ENCODE results near the gene PHF14. TPM values are rescaled to one million over a fixed set of nuclear protein-coding genes. Genes with fewer than 3 reads are reported as not detected.

Gene PHF14
- polyA plus RNA-seq, 3 donors: 4.8 to 7.4 (median 5.4) TPM

GRCh38 chr7:11128498-11128897, 154.8 kb downstream of the PHF14 start:
- Mint-ChIP-seq H3K27me3 (ENCODE audit: low read depth in 3 of 3) (no peaks in the 10 kb centered on the region), H3K9me3 (no peaks in the 10 kb centered on the region), H3K27ac (no peak overlapping the region), H3K4me3 (no peak overlapping the region), H3K36me3 (peaks cover 7 to 8% of the 10 kb centered on the region in 2 donors), H3K4me1 (peaks cover 2% of the 10 kb centered on the region)
- Histone ChIP-seq H3K4me2 (replicated peaks; ENCODE audit: extremely low read depth, low read length, poor library complexity, severe bottlenecking) (no peak overlapping the region), H3K27ac (ENCODE audit: low read depth in 1 of 2, low read length in 2 of 2) (no peak overlapping the region), H2AFZ (ENCODE audit: insufficient read depth, low read depth, low read length, poor library complexity, severe bottlenecking) (no peak overlapping the region), H3K27me3 (ENCODE audit: control insufficient read depth in 2 of 2, insufficient read depth in 2 of 2, low read length in 2 of 2) (no peaks in the 10 kb centered on the region), H3K4me1 (ENCODE audit: control insufficient read depth in 1 of 2, insufficient read depth in 2 of 2, low read length in 2 of 2) (no peaks in the 10 kb centered on the region), H3K9ac (ENCODE audit: insufficient read depth, low read length, poor library complexity, severe bottlenecking) (no peak overlapping the region), H3K79me2 (ENCODE audit: insufficient read depth, low read length) (no peaks in the 10 kb centered on the region), H3K36me3 (replicated peaks in 1 of 2; ENCODE audit: control insufficient read depth in 1 of 2, insufficient read depth in 2 of 2, low read length in 2 of 2) (peaks cover 0 to 5% of the 10 kb centered on the region in 2 donors), H4K20me1 (ENCODE audit: insufficient read depth, low read length) (no peaks in the 10 kb centered on the region), H3K9me3 (replicated peaks in 1 of 2; ENCODE audit: control insufficient read depth in 1 of 2, insufficient read depth in 1 of 2, low read length in 2 of 2) (no peaks in the 10 kb centered on the region), H3K4me3 (replicated peaks in 1 of 3; ENCODE audit: low read depth in 2 of 3, low read length in 3 of 3) (no peak overlapping the region)
- intact Hi-C loops (cut with micrococcal nuclease): no loop called here
- WGBS (ENCODE audit: insufficient coverage): 100% methylated on average over 3 of the region's 4 CpGs
- TF ChIP-seq CTCF (IDR thresholded peaks at IDR 0.05): no peak
- DNase-seq: no peak

- no peak overlapping the region for H3K4me2 ChIP-seq (replicated peaks; ENCODE audit: extremely low read depth, low read length, poor library complexity, severe bottlenecking)
- intact Hi-C loops (cut with micrococcal nuclease): no loop called here
- no peaks in the 10 kb centered on the region for H3K27me3 ChIP-seq (ENCODE audit: control insufficient read depth in 2 of 2, insufficient read depth in 2 of 2, low read length in 2 of 2)
- H3K4me1 Mint-ChIP-seq: peaks cover 2% of the 10 kb centered on the region
- no peak overlapping the region for H2AFZ ChIP-seq (ENCODE audit: insufficient read depth, low read depth, low read length, poor library complexity, severe bottlenecking)
- no peak overlapping the region for H3K27ac ChIP-seq (ENCODE audit: low read depth in 1 of 2, low read length in 2 of 2)
- H3K27me3 Mint-ChIP-seq (ENCODE audit: low read depth in 3 of 3): no peaks in the 10 kb centered on the region
- no peak for TF ChIP-seq CTCF (IDR thresholded peaks at IDR 0.05)
- H3K4me1 ChIP-seq (ENCODE audit: control insufficient read depth in 1 of 2, insufficient read depth in 2 of 2, low read length in 2 of 2): no peaks in the 10 kb centered on the region
- no peak overlapping the region for H3K27ac Mint-ChIP-seq
- H3K36me3 ChIP-seq (replicated peaks in 1 of 2; ENCODE audit: control insufficient read depth in 1 of 2, insufficient read depth in 2 of 2, low read length in 2 of 2): peaks cover 2 to 12% of the 10 kb centered on the region in 2 donors
- peaks cover 8 to 10% of the 10 kb centered on the region in 2 donors for H3K36me3 Mint-ChIP-seq
- 100% methylated on average over 1 of the region's 4 CpGs for WGBS (ENCODE audit: insufficient coverage)
- H3K4me3 Mint-ChIP-seq: no peak overlapping the region
- no peak for DNase-seq
- H3K4me3 ChIP-seq (replicated peaks in 1 of 3; ENCODE audit: low read depth in 2 of 3, low read length in 3 of 3): no peak overlapping the region
- no peaks in the 10 kb centered on the region for H3K79me2 ChIP-seq (ENCODE audit: insufficient read depth, low read length)
- H3K9ac ChIP-seq (ENCODE audit: insufficient read depth, low read length, poor library complexity, severe bottlenecking): no peak overlapping the region
- no peaks in the 10 kb centered on the region for H3K9me3 Mint-ChIP-seq
- H4K20me1 ChIP-seq (ENCODE audit: insufficient read depth, low read length): no peaks in the 10 kb centered on the region
- no peaks in the 10 kb centered on the region for H3K9me3 ChIP-seq (replicated peaks in 1 of 2; ENCODE audit: control insufficient read depth in 1 of 2, insufficient read depth in 1 of 2, low read length in 2 of 2)
These were observed 156.3 kb downstream of the PHF14 start for GRCh38 chr7:11130012-11130411.

All from CD14-positive monocyte (primary cell).